A673 (cell line): ENCODE measurements around the gene CAPN5. TPM values are rescaled to one million over a fixed set of nuclear protein-coding genes. Genes with fewer than 3 reads are reported as not detected.

Experiments
- BruUV-seq: library from RNA; stranded (reverse); fragments of 400-500 nt; replicated peaks from 2 replicates; lab custom pipeline; 2021; lab: Mats Ljungman, UMichigan
- CTCF ChIA-PET: fragments of 300-600 bp; sonication (Branson Sonifier 250); formaldehyde crosslinking; loops from one replicate; lab custom pipeline; 2022; ENCODE audit warnings: antibody characterized with exemption; lab: Charles Lee
- POLR2A ChIA-PET: fragments of 300-600 bp; sonication (Branson Sonifier 250); formaldehyde crosslinking; loops from one replicate; lab custom pipeline; 2022; ENCODE audit warnings: antibody characterized with exemption; ENCODE audit not compliant: low non-redundant PET; lab: Charles Lee
- DNase-seq: peaks from one replicate; pipeline ENCODE4 v3.0.0-alpha.2; 2015; ENCODE audit warnings: low spot score
- H3K27ac ChIP-seq: fragments of 200-600 bp; sonication (generic); 2 replicates; pipeline ENCODE4 v1.5.1; 2016; ENCODE audit warnings: mixed run types, low read depth, mild to moderate bottlenecking, mixed read lengths, antibody characterized with exemption, low read length; ENCODE audit not compliant: poor library complexity, severe bottlenecking
- H3K27me3 ChIP-seq: fragments of 200-600 bp; sonication (generic); replicated peaks from 2 replicates; pipeline ENCODE4 v1.6.1; 2017; ENCODE audit warnings: mixed run types, low read depth, mild to moderate bottlenecking, mixed read lengths, antibody characterized with exemption, low read length; ENCODE audit not compliant: insufficient read depth, poor library complexity
- H3K36me3 ChIP-seq: fragments of 200-600 bp; sonication (generic); 2 replicates; pipeline ENCODE4 v1.6.1; 2016; ENCODE audit warnings: mixed run types, mild to moderate bottlenecking, mixed read lengths, antibody characterized with exemption, low read length; ENCODE audit not compliant: insufficient read depth, poor library complexity, severe bottlenecking
- H3K4me1 ChIP-seq: fragments of 200-600 bp; sonication (generic); 2 replicates; pipeline ENCODE4 v1.6.1; 2017; ENCODE audit warnings: mixed run types, mild to moderate bottlenecking, mixed read lengths, antibody characterized with exemption, low read length; ENCODE audit not compliant: insufficient read depth, poor library complexity, severe bottlenecking
- H3K4me3 ChIP-seq: fragments of 200-600 bp; sonication (generic); 2 replicates; pipeline ENCODE4 v1.5.1; 2016; ENCODE audit warnings: low read depth, mixed run types, mild to moderate bottlenecking, mixed read lengths, low read length; ENCODE audit not compliant: poor library complexity, severe bottlenecking
- H3K9me3 ChIP-seq: fragments of 200-600 bp; sonication (generic); 2 replicates; pipeline ENCODE4 v1.6.1; 2016; ENCODE audit warnings: mixed run types, low read depth, mild to moderate bottlenecking, mixed read lengths, antibody characterized with exemption, low read length; ENCODE audit not compliant: poor library complexity, severe bottlenecking
- EZH2 ChIP-seq: fragments of 200-600 bp; sonication (generic); IDR thresholded peaks from 2 replicates; pipeline ENCODE4 v1.6.1; 2017; ENCODE audit warnings: borderline replicate concordance, low read depth, mild to moderate bottlenecking, mixed read lengths, antibody characterized with exemption, low read length; ENCODE audit not compliant: poor library complexity, severe bottlenecking
- intact Hi-C: fragments of 100-400 bp; cut with micrococcal nuclease; formaldehyde crosslinking; loops from one replicate; pipeline ENCODE4 v1.10.0; 2022; ENCODE audit not compliant: unreplicated experiment
- total RNA-seq: library from RNA; stranded (reverse); gene quantifications from 2 replicates; pipeline ENCODE4 v1.2.3, GENCODE V29; 2021
- TF ChIP-seq, protein P1 (sequence below): fragments of 300-800, 200-600 bp; sonication (generic); conservative IDR thresholded peaks from 2 replicates; pipeline ENCODE4 v1.5.1; 2017; ENCODE audit warnings: low read depth, mild to moderate bottlenecking, antibody characterized with exemption, low read length, moderate library complexity, mixed read lengths

The CAPN5 gene
- total RNA-seq, 1 experiment from 2014 or later, result 4.3 TPM

DNA sequence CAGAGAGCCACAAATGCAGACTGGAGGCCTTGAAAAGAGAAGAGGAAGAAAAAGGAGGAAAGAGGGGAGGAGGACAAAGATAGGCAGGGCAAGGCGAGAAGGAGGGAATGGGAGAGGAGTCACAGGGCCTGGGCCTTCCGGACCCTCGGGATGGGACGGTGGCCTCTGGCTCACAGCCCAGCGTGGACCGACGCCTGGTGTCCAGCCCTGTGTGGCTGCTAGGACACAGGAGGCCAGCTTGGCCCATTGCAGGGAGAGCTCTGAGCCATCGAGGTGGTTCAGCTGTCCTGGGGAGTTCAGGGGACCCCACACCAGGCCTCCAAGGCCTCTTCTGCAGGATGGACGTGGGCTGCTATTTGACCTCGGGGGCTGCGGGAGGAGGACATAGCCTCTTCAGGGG, 70.7 kb downstream of the CAPN5 start:
- ChIA-PET POLR2A (no interaction called here), CTCF (no interaction called here)
- no peak overlapping the region for H3K4me3 ChIP-seq
- no peak for DNase-seq
- no peaks in the 10 kb centered on the region for H3K4me1 ChIP-seq
- TF ChIP-seq, protein P1, sequence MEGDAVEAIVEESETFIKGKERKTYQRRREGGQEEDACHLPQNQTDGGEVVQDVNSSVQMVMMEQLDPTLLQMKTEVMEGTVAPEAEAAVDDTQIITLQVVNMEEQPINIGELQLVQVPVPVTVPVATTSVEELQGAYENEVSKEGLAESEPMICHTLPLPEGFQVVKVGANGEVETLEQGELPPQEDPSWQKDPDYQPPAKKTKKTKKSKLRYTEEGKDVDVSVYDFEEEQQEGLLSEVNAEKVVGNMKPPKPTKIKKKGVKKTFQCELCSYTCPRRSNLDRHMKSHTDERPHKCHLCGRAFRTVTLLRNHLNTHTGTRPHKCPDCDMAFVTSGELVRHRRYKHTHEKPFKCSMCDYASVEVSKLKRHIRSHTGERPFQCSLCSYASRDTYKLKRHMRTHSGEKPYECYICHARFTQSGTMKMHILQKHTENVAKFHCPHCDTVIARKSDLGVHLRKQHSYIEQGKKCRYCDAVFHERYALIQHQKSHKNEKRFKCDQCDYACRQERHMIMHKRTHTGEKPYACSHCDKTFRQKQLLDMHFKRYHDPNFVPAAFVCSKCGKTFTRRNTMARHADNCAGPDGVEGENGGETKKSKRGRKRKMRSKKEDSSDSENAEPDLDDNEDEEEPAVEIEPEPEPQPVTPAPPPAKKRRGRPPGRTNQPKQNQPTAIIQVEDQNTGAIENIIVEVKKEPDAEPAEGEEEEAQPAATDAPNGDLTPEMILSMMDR, result no peak
- no peak for TF ChIP-seq EZH2
- H3K9me3 ChIP-seq, result no peaks in the 10 kb centered on the region
- intact Hi-C loops, result no loop called here
- no TSS peak for BruUV-seq
- peaks cover 25% of the 10 kb centered on the region for H3K27me3 ChIP-seq
- no peak overlapping the region for H3K27ac ChIP-seq
- no peaks in the 10 kb centered on the region for H3K36me3 ChIP-seq

DNA sequence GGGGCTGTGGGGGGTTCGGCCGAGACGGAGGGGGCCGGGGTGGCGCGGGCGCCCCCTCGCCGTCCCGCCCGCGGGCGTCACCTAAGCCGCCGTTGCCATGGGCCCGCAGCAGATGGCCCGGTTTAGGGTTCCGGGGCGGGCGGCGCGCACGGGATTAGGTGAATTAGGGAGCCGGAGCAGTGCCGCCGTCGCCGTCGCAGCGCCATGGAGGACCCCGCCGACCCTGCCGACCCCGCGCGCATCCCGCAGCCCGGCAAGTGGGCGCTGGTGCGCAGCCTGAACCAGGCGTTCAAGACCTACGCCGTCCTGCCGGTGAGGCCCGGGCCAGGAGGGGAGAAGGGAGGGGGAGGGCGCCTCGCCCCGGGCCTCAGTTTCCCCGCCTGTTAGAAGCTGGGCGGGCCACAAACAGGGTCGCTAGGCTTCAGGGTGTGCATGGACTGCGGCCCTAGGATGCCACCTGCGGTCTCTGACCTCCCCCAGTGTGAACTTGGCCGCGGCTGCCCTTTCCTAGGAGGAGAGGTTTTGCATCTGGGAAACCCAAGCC, 71.4 kb downstream of the CAPN5 start:
- Histone ChIP-seq H3K27ac (no peak overlapping the region), H3K36me3 (no peaks in the 10 kb centered on the region), H3K9me3 (no peaks in the 10 kb centered on the region), H3K4me3 (no peak overlapping the region), H3K4me1 (no peaks in the 10 kb centered on the region), H3K27me3 (peaks cover 25% of the 10 kb centered on the region)
- BruUV-seq, result no TSS peak
- intact Hi-C loops, result no loop called here
- DNase-seq, result no peak
- POLR2A ChIA-PET, result no interaction called here
- no peak for TF ChIP-seq EZH2
- TF ChIP-seq, protein P1, result no peak
- CTCF ChIA-PET, result no interaction called here

DNA sequence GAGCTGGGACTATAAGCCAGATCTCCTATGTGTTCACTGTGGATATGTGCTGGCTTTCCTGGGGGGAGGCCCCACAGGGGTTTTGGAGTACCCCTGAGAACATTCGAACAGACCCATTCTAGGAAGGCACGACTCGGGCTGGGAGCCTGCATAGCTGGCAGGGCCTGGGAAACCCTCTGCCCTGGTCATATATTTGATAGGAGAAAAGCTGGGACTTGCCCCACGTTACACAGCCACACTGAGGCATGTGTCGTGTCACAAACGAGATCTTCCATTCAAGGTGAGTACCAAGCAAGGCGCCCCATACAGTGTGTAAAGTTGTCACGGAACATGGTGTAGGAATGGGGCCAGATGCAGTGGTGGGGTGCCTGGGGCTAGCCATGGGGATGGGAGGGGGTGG, 72.4 kb downstream of the CAPN5 start:
- Histone ChIP-seq H3K4me3 (no peak overlapping the region), H3K27ac (no peak overlapping the region), H3K36me3 (no peaks in the 10 kb centered on the region), H3K4me1 (no peaks in the 10 kb centered on the region), H3K27me3 (peaks cover 25% of the 10 kb centered on the region), H3K9me3 (no peaks in the 10 kb centered on the region)
- DNase-seq, result no peak
- TF ChIP-seq, protein P1, result no peak
- TF ChIP-seq EZH2, result no peak
- POLR2A ChIA-PET, result no interaction called here
- CTCF ChIA-PET, result no interaction called here
- intact Hi-C loops, result no loop called here
- no TSS peak for BruUV-seq
